A172 (cell line): ENCODE results near the gene RNF225. TPM values are rescaled to one million over a fixed set of nuclear protein-coding genes. Genes with fewer than 3 reads are reported as not detected.
"Not testable (repeated sequence)": the region's sequence is repeated elsewhere in the genome, so short reads cannot be mapped to it uniquely, and the experiment has no call there.

ENCODE experiments used
- DNase-seq: peaks from one replicate; pipeline ENCODE4 v3.0.0-alpha.2; 2015; ENCODE audit warnings: low spot score
- total RNA-seq: library from RNA; depleted of rRNA; stranded (reverse); fragments of >200 nt; shearing (Covaris generic); gene quantifications from 2 replicates; pipeline ENCODE4 v1.2.3, GENCODE V29; 2014

The RNF225 gene
- total RNA-seq, 1 experiment from 2014 or later: not detected

DNA sequence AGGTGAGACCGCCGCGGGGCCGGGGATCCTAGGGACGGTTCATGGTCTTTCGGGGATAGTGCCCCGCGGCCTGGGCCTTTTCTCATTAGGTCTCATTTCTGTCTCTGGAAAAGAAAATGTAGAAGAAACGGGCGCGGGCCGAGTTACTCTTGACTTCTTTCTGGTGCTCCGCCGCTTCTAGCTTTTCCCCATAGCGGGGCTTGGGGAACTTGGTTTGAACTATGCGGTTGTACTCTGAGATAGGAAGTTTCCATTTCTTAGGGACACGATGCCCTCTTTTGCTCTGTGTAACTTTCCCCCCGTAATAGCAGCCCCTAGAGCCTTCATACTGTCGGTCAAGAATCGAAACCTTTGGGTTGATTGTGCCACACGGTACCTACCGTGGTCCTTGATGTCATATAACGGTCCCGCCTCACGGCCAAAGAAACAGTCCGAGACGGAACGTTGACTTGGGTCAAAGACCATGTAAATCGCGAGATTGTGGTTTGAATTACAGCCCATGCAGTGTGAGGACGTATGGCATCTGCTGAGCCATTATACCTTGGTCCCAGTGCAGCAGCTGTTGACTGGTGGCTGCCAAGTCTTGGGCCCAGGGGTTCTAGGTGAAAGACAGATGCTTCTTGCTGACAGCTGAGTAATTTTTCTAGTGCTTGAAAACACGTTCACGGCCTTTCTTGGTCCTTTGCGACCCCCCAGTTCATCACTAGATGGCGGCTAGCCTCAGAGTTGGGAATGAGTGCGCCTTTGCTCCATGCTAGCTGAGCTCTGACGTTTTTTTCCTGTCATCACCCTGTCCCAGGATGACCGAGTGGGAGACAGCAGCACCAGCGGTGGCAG is 7.9 kb upstream of the RNF225 start:
- no peak for DNase-seq

DNA sequence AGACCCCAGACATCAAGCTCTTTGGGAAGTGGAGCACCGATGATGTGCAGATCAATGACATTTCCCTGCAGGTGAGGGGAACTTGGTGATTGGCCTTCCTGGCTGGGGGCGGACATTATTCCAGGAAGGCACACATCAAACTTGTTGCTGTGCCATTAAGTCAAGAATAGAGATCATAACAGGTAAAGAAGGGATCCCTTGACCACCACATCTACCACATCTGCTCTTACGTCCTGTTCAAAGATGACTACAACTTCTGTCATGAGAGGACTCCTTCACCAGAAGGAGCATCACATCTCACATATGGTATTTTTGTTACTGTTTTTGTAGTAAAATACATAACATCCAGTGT is 7.3 kb upstream of the RNF225 start:
- no peak for DNase-seq

DNA sequence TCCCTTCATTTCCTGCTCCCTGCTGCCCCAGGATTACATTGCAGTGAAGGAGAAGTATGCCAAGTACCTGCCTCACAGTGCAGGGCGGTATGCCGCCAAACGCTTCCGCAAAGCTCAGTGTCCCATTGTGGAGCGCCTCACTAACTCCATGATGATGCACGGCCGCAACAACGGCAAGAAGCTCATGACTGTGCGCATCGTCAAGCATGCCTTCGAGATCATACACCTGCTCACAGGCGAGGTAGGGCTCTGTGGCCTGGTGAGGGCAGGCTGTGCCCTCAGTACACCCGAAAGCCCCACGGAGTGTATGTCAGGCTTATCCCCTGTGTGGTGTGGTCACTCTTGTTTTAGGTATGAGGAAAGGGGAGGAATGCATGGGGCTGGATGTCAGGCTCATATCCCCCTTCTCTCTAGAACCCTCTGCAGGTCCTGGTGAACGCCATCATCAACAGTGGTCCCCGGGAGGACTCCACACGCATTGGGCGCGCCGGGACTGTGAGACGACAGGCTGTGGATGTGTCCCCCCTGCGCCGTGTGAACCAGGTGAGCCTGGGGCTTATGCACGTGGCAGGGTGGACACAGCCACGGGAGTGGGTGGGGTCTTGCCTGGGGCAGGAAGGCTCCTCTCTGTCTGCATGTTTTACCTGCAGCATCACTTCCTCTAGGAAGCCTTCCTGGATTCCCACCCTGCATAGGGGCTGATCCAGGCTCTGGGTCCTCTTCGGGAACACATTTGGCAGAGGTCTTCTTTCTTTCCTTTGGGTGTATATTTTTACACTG is 2.3 kb upstream of the RNF225 start:
- no peak for DNase-seq

DNA sequence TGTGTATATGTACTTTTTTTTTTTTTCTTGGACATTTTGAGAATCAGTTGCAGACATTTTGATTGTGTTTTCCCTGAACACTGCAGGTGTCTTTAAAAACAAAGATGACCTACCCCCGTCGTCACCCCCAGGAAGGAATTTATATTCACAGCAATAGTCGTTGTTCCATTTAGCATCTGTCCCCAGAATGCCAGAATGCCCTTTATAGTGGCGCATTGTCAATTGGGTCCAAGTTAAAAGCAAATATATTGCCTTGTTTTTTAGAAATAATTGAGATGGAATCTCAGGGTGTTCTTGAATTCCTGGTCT is 1.8 kb upstream of the RNF225 start:
- DNase-seq: no peak

DNA sequence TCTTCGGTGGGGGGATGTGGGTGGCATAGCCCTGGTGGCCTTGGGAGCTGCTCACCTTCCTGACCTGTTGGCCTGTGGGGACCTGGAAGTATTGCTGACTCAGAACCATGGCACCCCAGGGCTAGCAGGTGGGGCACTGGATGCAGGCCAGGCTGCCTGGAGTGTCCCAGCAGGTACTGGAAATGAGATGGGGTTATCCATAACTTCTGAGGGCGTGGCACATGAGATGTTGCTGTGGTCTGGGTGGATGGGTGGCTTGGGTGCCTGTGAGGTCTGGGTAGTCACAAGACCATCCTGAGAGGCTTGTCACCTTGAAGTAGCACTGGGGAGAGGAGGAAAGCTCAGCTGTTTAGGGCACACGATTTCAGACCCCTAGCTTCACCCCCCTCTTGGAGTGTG is 636 bp upstream of the RNF225 start:
- peak; percentile 49 for DNase-seq

DNA sequence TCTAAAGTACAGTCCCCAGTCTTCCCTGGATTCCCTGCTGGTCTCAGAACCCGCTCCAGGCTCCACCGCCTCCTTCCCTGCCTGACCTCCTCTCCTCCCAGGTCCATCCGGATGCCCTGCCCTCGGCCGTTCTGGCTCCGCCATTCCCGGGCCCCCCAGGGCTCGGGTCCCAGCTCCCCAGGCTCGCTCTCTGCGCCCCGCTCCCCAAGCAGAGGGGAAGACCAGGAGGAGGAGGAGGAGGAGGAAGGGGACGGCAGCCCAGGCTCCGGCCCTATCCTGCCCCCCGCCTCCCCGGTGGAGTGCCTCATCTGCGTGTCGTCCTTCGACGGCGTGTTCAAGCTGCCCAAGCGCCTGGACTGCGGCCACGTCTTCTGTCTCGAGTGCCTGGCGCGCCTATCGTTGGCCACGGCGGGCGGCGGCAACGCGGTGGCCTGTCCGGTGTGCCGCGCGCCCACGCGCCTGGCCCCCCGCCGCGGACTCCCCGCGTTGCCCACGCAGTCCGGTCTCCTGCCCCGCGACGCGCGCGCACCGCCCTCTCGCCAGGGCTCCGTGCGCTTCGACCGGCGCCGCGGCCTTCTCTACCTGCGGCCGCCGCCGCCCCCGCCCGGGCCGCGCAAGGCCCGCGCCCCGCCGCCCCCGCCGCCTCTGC is 647 bp downstream of the RNF225 start:
- DNase-seq: no peak

DNA sequence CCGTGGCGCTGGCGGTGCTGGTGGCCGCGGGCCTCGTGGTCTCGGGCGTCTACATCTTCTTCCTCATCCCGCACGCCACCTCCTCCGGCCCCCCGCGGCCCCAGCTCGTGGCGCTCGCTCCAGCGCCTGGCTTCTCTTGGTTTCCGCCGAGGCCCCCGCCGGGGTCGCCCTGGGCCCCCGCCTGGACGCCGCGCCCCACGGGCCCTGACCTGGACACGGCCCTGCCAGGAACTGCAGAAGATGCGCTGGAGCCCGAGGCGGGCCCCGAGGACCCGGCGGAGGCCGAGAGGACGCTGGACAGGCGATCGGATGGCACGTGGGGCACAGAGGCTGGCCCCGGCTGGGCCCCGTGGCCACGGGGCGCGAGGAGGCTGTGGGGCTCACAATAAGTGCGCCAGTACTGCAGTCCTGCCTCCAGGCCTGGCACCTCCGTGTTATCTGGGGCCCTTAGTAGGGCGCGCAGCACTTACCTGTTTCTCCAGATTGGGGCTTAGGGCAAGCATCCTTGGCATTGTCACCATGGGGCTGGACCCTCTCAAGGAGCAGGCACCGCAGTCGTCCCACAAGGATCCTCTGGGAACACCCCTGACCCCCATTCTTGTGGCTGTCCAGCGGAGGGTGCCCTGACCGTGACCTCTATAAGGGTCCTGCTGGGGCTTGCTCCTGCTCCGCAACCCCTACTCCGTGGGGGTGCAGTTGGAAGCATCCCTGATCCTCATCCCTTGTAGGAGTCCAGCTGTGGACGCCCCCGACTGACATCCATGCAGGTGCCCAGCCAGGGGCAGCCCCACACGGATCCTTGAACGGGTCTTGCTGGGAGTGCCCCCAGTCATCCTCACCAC is 1.5 kb downstream of the RNF225 start:
- no peak for DNase-seq

DNA sequence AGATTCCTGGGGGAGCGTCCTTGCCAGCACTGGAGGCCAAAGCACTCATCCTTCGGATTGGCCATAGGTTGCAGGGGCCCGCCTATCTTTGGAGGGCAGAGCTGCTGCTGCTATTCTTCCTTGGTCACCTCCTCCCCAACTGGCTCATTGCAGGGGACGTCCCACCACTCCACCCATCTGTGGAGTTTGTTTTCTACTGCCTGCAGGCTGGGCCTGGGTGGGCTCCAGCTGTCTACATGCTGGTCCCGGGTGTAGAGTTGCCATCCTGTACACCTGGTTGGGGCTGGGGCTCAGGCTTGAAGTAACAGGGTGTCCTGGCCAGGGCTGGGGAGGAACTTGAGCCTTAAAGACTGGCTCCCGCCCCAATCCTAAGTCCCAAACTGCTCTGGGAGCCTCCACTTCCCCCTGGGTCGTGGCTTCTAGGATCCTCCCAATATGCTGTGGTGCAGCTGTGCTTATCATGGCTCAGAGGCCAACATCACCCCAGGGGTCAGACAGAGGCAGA is 2.1 kb downstream of the RNF225 start:
- DNase-seq: no peak

DNA sequence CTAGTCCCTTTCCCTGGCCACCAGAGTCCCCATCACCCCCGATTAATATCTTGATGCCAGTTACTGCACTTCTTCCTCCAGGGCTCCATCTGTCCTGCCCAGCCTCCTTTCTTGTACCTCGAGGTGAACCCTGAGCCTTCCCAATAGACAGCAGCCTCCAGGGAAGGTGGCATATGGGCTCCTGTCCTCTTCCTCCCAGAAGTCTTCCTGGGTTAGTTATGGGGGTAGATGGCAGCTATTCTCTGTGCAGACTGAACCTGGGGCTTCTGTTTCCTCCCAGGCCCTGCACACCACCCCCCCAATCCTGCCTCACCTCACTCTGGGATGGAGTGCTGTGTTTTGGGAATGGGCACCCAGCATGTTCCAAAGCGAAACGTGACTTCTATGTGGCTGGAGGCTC is 2.6 kb downstream of the RNF225 start:
- DNase-seq: no peak

DNA sequence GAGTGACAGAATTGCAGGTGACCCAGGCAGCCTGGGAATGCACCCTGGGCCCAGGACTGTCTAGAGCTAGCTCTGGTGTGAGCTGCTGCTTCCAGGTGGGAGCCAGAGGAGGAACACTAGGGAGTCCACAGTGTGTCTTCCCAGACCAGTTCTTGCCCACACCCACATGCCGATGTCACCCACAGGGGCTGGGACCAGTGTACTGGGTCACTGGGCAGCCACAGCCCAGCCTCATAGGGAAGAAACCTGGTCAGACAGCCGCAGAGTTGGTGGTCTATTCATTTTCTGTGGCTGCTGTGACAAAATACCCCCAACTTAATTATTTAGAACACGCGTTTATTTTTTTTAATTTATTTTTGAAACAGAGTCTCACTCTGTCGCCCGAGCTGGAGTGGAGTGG is 3.1 kb downstream of the RNF225 start:
- no peak for DNase-seq

DNA sequence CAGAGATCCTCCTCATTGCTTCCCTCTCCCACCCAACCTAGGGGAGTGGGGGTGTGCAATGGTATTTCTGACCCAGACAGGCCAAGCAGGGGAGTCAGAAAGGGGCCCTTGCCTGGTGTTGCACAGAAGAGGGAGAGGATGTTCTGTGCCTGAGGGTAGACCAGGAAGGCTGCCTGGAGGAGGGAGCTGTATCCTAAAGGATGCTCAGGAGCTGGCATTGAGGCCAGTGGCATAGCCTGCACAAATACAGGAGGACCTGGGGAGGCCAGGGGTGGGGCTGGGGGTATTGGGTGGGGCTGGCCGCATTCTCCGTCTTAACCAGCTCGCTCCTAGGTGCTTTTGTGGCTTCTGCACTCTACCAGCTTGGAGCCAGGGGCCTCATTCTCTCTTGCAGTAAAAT is 4.4 kb downstream of the RNF225 start:
- DNase-seq: no peak

DNA sequence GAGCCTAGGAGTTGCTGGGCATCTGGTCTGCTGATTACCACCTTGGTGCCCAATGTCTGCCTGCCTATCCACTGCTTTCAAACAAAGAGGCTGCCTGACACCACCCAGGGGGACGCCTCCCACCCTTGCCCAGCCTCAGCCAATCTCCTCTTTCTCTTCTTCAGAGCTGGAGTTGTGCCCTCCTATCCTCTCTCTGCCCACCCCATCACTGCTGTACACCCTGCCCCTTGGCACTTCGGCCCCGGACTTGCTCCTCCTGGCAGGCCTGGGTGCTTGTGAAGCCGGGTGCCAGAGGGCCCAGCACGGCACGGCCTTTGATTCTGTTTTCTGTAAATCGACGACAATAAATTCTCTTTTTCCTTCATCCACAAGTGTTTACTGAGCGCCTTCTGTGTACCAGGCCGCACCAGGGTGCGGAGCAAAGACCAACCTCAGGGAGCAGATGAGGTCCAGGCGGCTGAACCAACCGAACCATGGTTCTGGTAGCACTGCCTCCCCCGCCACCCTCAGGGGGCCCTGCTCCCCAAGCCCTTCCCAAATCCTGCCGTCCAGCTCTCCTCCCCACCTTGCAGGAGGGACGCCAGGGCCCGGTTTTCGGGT is 5.0 kb downstream of the RNF225 start:
- no peak for DNase-seq

DNA sequence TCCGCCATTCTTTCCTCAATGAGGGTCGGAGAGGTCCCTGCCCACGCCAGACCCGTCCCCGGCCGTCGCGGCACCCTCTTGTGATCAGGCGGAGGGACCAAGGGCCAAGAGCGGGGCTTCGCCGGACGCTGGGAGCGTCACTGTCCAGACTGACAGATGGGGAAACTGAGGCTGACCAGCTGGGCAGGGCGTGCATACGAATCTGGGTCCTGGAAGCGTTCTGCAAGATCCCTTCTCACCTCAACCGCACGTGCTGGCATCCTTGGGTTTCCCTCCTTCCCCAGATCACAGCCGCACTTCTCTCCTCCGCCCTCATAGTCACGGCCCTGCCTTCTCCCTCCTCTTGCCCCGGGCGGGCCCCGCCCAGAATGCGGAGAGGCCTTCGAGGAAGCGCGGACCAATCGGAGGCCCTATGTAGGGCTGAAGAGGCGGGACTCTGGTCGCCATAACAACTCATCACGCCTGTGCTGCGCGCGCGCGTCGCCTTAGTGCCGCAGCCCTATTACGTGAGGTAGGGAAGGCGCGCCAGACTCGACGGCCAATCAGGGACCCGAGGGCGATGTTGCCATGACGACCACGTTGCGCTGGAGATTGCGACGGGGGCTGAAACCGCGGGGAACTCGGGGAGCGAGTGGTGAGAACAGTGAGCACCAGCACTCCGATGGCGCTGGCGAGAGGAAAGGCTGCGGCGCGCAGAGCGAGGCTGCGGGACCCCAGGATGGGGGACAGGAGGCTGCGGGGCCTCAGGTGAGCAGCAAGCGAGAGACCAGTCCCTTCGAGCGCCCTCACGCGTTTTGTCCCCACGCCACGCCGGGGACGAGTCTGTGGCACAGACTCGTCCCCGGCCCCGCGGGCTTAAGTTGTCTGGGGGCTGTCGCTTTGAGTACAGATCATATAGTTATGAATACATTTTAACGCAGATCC is 5.7 kb downstream of the RNF225 start:
- peak; percentile 100 for DNase-seq

DNA sequence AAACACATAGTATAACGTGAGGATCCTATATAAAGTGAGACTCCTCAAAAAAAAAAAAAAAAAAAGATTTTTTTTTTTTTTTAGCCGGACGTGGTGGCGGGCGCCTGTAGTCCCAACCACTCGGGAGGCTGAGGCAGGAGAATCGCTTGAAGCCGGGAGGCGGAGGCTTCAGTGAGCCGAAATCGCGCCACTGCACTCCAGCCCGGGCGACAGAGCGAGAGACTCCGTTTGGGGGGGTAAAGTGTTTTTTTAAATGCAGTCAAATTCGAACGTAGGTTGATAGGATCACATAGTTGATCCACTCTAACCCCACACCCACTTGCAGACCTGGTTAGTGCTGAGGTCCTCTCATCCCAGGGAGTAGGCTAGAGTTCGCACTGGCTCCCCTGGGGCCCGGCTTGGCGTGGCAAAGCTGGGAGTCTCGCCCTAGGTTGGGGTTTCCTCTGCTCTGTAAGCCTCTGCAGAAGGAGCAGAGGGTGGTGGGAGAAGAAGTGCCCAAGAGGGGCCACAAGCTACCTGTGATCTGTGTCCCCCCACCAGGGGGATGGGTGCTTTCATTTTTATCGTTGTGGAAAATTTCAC is 6.5 kb downstream of the RNF225 start:
- DNase-seq: no peak

DNA sequence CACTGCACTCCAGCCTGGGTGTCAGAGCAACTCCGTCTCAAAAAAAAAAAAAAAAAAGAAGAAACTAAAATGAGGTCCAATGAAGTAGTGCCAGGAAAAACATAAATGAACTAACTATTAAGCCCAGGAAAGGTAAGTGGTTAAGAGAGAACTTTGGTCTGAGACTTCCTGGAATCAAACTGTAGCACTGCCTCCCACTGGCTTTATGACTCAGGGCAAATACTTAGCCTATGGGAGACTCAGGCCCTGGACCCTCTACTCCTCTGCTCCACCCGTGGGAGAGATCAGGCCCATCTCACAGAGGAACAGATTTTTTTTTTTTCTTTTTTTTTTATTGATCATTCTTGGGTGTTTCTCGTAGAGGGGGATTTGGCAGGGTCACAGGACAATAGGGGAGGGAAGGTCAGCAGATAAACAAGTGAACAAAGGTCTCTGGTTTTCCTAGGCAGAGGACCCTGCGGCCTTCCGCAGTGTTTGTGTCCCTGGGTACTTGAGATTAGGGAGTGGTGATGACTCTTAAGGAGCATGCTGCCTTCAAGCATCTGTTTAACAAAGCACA is 8.5 kb downstream of the RNF225 start:
- not testable (repeated sequence) for DNase-seq

DNA sequence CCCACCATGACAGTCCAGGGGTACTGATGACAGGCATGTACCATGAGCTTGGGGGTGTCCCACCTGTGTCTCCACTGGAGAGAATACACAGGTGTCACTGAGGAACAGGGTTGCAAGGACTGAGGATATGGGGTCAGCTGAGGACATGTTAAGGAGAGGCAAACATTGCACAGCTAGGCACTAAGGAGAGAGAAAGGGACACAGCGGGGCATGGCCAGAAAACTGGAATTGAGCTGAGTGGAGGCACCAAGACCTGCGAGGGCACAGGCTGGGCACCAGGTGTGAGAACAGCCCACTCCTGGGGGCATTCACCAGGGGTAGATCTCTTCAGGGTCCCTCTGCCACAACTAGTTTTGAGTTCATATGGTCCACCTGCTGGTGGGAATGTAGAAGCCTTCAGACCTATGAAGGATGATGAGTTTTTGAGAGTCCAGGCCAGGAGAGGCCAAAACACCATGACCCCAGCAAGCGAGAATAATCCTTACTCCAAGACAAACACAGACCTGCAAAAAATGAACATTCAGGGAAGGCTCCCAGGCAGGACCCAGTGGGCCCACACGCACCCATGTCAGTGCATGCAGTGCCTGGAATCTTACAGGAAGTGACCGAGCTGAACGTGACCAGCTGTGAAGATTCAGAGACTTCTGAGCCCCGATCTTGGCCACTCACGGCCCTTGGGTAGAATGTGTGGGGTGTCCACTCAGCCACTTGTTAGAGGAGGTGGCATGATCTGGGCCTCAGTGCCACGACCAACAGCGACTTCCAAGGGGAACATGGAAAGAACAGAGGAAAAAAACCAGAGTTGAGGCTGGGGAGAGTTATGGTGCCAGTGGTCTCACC is 11.6 kb downstream of the RNF225 start:
- DNase-seq: no peak

DNA sequence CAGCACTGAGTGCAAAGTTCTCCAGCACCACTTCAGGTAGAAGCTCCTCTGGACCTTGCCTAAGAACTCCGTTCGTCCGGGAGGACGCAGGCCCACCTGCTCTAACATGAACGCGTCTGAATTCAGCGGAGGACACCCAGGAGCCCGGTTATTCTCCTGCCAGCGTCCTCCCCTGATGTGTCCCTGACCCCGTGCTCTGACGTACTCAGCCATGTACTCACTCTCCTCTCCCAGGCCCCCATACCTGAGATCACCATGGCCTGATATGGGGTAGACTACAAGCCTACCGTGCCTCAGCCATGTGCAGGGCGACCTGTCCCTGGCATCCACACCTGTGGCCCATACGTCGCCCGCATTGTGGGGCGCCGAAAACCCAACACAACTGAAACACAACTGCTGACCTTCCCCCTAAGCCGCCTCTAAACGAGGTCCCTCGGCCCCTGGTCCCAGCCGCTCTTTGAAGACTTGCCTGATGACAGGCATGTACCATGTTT is 12.2 kb downstream of the RNF225 start:
- DNase-seq: no peak
